ENCODE results near the gene FMN1. TPM values are rescaled to one million over a fixed set of nuclear protein-coding genes. Genes with fewer than 3 reads are reported as not detected.

The FMN1 gene
- total and polyA plus RNA-seq, 2 experiments from 2014 or later = 0.93 to 2.2 TPM

- in situ Hi-C loops (cut with MboI) = no loop called here
- H2AFZ ChIP-seq = no peak overlapping the region
- no peaks in the 10 kb centered on the region for H3K27me3 ChIP-seq (replicated peaks; ENCODE audit: insufficient read depth)
- no peak overlapping the region for H3K4me3 ChIP-seq
- no peak overlapping the region for H3K4me2 ChIP-seq (ENCODE audit: unreplicated experiment)
- H3K36me3 ChIP-seq (ENCODE audit: low read depth) = no peaks in the 10 kb centered on the region
- 71 to 74% methylated on average over 5 of the region's 5 CpGs for WGBS, 2 experiments (ENCODE audit: low coverage in 1 of 2, low lambda C conversion rate in 2 of 2, missing lambda C conversion rate in 2 of 2)
- no peaks in the 10 kb centered on the region for H4K20me1 ChIP-seq (ENCODE audit: insufficient read depth)
- H3K9ac ChIP-seq = no peak overlapping the region
- H3K79me2 ChIP-seq (ENCODE audit: insufficient read depth) = no peaks in the 10 kb centered on the region
- TF ChIP-seq EZH2phosphoT487 (IDR thresholded peaks at IDR 0.05; ENCODE audit: insufficient read depth, low read depth) = no peak
- peak; percentile 39 for DNase-seq
- no peaks in the 10 kb centered on the region for H3K9me3 ChIP-seq (ENCODE audit: low read depth)
- no peak overlapping the region for H3K27ac ChIP-seq
- no peaks in the 10 kb centered on the region for H3K9me2 ChIP-seq (ENCODE audit: insufficient read depth)
- H3F3A ChIP-seq (ENCODE audit: insufficient read depth) = no peaks in the 10 kb centered on the region
- H3K4me1 ChIP-seq (ENCODE audit: insufficient read depth) = peaks cover 10% of the 10 kb centered on the region
These were observed 104.4 kb downstream of the FMN1 start for GRCh38 chr15:33089878-33090757.

DNA sequence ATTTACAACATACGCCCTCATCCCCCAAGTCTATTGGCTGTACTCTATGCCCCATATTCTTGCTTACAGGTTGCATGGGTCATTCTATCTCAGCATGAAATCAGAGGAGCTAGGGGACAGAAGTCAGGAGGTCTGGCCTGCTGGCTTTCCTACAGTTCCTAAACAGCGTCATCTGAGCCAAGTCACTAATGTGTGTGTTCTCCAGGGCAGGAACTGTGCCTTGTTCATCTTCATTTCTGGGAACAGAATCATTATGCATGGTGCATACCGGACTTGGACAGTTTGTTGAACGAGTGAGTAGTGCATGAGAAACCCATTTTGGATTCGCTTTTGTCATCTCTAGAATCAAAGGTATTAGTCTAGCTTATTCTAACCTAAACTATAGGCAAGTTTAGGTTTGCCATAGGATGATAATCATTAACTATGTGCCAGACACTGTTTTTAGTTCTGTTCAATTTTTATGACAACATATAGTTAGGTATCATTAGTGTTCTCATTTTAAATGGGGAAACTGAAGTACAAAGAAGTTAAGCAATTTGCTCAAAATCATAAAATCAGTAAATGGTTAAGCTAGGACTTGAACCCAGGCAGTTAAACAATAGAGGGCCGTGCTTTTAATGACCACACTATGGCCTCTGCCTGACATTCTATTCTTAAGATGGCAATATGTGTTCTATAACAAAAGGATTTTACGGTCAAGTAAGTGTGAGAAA, 105.2 kb downstream of the FMN1 start:
- no peaks in the 10 kb centered on the region for H3K9me2 ChIP-seq (ENCODE audit: insufficient read depth)
- DNase-seq = no peak
- no peaks in the 10 kb centered on the region for H3K36me3 ChIP-seq (ENCODE audit: low read depth)
- 91 to 96% methylated on average over 7 of the region's 7 CpGs for WGBS, 2 experiments (ENCODE audit: low coverage in 1 of 2, low lambda C conversion rate in 2 of 2, missing lambda C conversion rate in 2 of 2)
- H3K27ac ChIP-seq = no peak overlapping the region
- H4K20me1 ChIP-seq (ENCODE audit: insufficient read depth) = no peaks in the 10 kb centered on the region
- peaks cover 8% of the 10 kb centered on the region for H3K4me1 ChIP-seq (ENCODE audit: insufficient read depth)
- no peak overlapping the region for H3K9ac ChIP-seq
- H3F3A ChIP-seq (ENCODE audit: insufficient read depth) = no peaks in the 10 kb centered on the region
- in situ Hi-C loops (cut with MboI) = no loop called here
- H3K9me3 ChIP-seq (ENCODE audit: low read depth) = no peaks in the 10 kb centered on the region
- TF ChIP-seq EZH2 (IDR thresholded peaks at IDR 0.05; ENCODE audit: insufficient read depth, poor library complexity, severe bottlenecking) (no peak), EZH2phosphoT487 (IDR thresholded peaks at IDR 0.05; ENCODE audit: insufficient read depth, low read depth) (no peak)
- no peaks in the 10 kb centered on the region for H3K79me2 ChIP-seq (ENCODE audit: insufficient read depth)
- no peak overlapping the region for H3K4me2 ChIP-seq (ENCODE audit: unreplicated experiment)
- H2AFZ ChIP-seq = no peak overlapping the region
- H3K27me3 ChIP-seq (replicated peaks; ENCODE audit: insufficient read depth) = no peaks in the 10 kb centered on the region
- H3K4me3 ChIP-seq = no peak overlapping the region

GRCh38 chr15:33086500-33087121, 107.9 kb downstream of the FMN1 start:
- H3K4me2 ChIP-seq (ENCODE audit: unreplicated experiment) = peak overlapping the region; percentile 55
- no peaks in the 10 kb centered on the region for H3K79me2 ChIP-seq (ENCODE audit: insufficient read depth)
- TF ChIP-seq EZH2phosphoT487 (IDR thresholded peaks at IDR 0.05; ENCODE audit: insufficient read depth, low read depth) (no peak), EZH2 (IDR thresholded peaks at IDR 0.05; ENCODE audit: insufficient read depth, poor library complexity, severe bottlenecking) (no peak)
- H3K27me3 ChIP-seq (replicated peaks; ENCODE audit: insufficient read depth) = no peaks in the 10 kb centered on the region
- no peak overlapping the region for H3K4me3 ChIP-seq
- in situ Hi-C loops (cut with MboI) = no loop called here
- WGBS, 2 experiments (ENCODE audit: low coverage in 1 of 2, low lambda C conversion rate in 2 of 2, missing lambda C conversion rate in 2 of 2) = 31 to 38% methylated on average over 4 of the region's 4 CpGs
- peaks cover 14% of the 10 kb centered on the region; the same call in 1 of the 2 replicates for H3K4me1 ChIP-seq (ENCODE audit: insufficient read depth)
- no peaks in the 10 kb centered on the region for H4K20me1 ChIP-seq (ENCODE audit: insufficient read depth)
- H3K27ac ChIP-seq = no peak overlapping the region
- H2AFZ ChIP-seq = no peak overlapping the region
- no peaks in the 10 kb centered on the region for H3K9me3 ChIP-seq (ENCODE audit: low read depth)
- H3K9me2 ChIP-seq (ENCODE audit: insufficient read depth) = no peaks in the 10 kb centered on the region
- no peaks in the 10 kb centered on the region for H3K36me3 ChIP-seq (ENCODE audit: low read depth)
- H3F3A ChIP-seq (ENCODE audit: insufficient read depth) = no peaks in the 10 kb centered on the region
- H3K9ac ChIP-seq = no peak overlapping the region
- peak; percentile 81 for DNase-seq

DNA sequence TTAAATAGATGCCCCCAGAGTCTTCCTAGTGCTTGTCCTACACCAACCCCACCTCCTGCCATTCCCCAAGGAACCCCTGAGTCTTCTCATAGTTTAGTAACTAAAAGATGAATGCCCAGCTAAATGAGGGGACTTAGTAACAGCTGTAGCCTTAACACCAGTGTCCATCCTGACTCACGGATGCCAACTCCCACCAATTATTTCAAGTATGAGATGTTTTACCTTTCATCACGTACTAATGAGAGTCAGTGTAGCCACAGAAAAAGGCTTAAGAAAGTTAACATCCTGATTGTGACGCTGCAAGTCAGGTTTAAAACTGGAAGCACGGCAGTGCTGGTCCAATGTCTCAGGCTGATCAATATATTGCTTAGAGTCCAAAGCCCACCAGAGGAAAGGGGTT, 109.9 kb downstream of the FMN1 start:
- in situ Hi-C loops (cut with MboI) = no loop called here
- H3K79me2 ChIP-seq (ENCODE audit: insufficient read depth) = no peaks in the 10 kb centered on the region
- H3K4me3 ChIP-seq = no peak overlapping the region
- H3K4me1 ChIP-seq (ENCODE audit: insufficient read depth) = peaks cover 14% of the 10 kb centered on the region; the same call in 1 of the 2 replicates
- H3K9me2 ChIP-seq (ENCODE audit: insufficient read depth) = no peaks in the 10 kb centered on the region
- H3K27me3 ChIP-seq (replicated peaks; ENCODE audit: insufficient read depth) = no peaks in the 10 kb centered on the region
- WGBS, 2 experiments (ENCODE audit: low coverage in 1 of 2, low lambda C conversion rate in 2 of 2, missing lambda C conversion rate in 2 of 2) = 88% methylated on average over 4 of the region's 4 CpGs
- H3K4me2 ChIP-seq (ENCODE audit: unreplicated experiment) = no peak overlapping the region
- H4K20me1 ChIP-seq (ENCODE audit: insufficient read depth) = no peaks in the 10 kb centered on the region
- no peak for DNase-seq
- no peaks in the 10 kb centered on the region for H3K9me3 ChIP-seq (ENCODE audit: low read depth)
- H3K36me3 ChIP-seq (ENCODE audit: low read depth) = no peaks in the 10 kb centered on the region
- H3F3A ChIP-seq (ENCODE audit: insufficient read depth) = no peaks in the 10 kb centered on the region
- TF ChIP-seq EZH2phosphoT487 (IDR thresholded peaks at IDR 0.05; ENCODE audit: insufficient read depth, low read depth) = no peak
- no peak overlapping the region for H3K9ac ChIP-seq
- H2AFZ ChIP-seq = no peak overlapping the region
- no peak overlapping the region for H3K27ac ChIP-seq
